A673 (cell line): Measurements from ENCODE around the gene GPSM1.

ENCODE experiments used
- EZH2 ChIP-seq: fragments of 200-600 bp; sonication (generic); IDR thresholded peaks from 2 replicates; pipeline ENCODE4 v1.6.1; 2017; ENCODE audit warnings: borderline replicate concordance, low read depth, mild to moderate bottlenecking, mixed read lengths, antibody characterized with exemption, low read length; ENCODE audit not compliant: poor library complexity, severe bottlenecking
- TF ChIP-seq, protein P1 (sequence below): fragments of 300-800, 200-600 bp; sonication (generic); conservative IDR thresholded peaks from 2 replicates; pipeline ENCODE4 v1.5.1; 2017; ENCODE audit warnings: low read depth, mild to moderate bottlenecking, antibody characterized with exemption, low read length, moderate library complexity, mixed read lengths

DNA sequence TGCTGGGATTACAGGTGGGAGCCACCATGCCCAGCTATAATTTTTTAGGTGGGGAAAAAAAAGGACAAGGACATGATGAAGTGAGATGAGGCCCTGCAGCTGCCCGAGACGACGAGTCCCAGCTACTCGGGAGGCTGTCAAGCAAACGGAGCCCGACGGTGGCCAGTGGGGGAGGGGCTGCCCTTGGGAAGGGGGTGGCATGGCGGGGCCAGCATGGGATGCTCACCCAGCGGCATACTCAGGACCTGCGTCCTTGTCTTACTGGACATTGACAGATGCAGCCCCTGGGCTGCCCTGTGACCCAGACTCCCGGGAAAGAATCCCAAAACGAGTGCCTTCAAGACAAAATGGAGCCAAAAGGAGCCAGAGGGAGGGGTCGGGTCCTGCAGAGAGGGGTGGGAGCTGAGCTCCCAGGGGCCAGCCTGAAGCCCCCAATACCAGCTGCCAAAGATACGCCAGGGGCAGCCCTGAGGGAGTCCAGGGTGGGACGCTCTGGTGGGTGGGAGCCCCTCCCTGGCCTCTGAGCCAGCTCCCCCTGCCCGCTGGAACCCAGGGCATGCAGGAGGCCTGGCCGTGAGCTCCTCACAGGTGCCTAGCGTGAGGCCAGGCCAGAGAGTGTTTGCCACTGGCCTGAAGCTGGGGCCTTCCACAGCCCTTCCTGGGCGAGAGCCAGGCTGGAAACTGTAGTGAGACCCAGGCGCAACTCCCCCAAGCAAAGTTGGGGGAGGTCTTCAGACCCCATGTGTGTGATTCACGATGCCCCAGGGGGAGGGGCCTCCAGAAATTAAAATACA lies 39.2 kb upstream of the GPSM1 start:
- TF ChIP-seq, protein P1, sequence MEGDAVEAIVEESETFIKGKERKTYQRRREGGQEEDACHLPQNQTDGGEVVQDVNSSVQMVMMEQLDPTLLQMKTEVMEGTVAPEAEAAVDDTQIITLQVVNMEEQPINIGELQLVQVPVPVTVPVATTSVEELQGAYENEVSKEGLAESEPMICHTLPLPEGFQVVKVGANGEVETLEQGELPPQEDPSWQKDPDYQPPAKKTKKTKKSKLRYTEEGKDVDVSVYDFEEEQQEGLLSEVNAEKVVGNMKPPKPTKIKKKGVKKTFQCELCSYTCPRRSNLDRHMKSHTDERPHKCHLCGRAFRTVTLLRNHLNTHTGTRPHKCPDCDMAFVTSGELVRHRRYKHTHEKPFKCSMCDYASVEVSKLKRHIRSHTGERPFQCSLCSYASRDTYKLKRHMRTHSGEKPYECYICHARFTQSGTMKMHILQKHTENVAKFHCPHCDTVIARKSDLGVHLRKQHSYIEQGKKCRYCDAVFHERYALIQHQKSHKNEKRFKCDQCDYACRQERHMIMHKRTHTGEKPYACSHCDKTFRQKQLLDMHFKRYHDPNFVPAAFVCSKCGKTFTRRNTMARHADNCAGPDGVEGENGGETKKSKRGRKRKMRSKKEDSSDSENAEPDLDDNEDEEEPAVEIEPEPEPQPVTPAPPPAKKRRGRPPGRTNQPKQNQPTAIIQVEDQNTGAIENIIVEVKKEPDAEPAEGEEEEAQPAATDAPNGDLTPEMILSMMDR = no peak
- no peak for TF ChIP-seq EZH2
